HG02623 (cell line): ENCODE data around the gene CDH20.
A peak's percentile ranks its signal among the peaks of the same experiment; 100 is the strongest.

Source experiments
- ATAC-seq: cut with Tn5 transposase; IDR thresholded peaks from one replicate; pipeline ENCODE4 v1.9.1; 2021; ENCODE audit warnings: moderate library complexity; ENCODE audit not compliant: unreplicated experiment

CDH20 gene

DNA sequence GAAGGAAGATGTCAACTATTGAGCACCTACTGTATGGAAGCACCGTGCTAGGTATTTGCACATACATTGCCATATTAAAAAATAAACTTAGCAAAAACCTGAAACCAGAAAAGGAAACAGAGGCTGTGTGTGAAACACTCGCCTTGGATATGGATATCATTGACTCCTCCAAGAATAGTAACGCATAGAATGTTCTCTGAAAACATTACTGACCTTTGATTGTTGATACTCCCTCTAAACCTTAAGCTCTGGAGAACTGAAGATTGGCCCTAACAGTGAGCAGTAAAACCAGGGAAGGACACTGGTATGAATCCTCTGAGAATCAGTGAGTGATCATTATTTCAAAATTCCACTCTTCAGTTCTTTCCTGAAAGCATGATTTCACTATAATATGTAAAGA is 236.8 kb downstream of the CDH20 start:
- no peak for ATAC-seq

DNA sequence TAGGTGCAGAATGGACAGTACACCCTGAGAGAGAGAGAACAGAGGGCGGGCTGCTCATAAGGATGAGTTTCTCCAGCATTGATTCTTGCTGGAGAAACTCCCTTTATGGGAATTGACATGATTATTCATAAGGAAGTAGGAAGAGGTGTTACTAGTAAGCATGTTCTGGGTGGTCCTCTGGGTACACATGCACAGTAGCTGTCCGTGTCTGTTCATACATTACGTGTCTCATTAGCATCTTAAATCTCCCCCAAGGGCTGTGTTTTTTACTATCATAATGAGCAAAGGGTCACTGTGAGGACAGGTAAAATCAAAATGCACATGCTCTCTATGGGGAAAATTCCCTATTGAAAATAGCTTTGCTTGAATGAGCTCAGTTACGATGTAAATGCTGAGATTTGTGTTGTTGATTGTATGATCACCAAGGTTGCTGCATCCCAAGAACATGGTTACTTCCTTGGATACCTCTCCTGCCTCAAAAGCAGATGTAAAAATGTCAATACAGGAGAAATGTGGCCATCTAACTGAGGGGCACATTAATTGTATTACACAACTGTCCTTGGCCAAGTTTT is 238.9 kb downstream of the CDH20 start:
- ATAC-seq: no peak

GRCh38 chr18:61572871-61573270 is 239.6 kb downstream of the CDH20 start:
- ATAC-seq: no peak

DNA sequence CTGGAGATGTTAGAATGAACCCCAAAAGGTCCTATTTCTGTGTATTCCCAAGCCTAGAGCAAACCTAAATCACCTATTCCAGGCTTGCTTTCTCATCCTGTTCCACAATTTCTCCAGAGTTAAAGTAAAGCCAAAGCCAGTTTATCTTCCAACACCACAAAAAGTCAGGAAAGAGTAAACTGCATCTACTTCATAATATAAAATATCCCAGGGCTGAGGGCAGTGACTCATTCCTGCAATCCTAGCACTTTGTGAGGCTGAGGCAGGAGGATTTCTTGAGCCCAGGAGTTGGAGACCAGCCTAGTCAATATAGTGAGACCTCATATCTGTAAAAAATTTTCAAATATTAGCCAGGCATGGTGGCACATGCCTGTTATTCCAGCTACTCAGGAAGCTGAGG is 241.4 kb downstream of the CDH20 start:
- no peak for ATAC-seq

DNA sequence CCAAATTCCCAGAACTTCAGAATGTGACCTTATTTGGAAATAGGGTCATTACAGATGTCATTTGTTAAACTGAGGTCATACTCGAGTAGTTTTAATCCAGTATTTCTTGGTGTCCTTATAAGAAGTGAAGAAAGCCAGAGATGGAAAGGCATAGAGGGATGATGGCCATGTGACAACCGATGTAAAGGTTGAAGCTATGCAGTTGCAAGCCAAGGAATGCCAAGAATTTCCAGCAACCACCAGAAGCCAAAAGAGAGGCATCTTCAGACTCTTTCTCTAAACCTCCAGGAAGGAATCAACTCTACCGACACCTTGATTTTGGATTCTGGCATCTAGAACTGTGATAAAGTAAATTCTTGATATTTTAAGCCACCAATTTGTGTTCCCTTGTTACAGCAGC is 242.2 kb downstream of the CDH20 start:
- ATAC-seq: no peak

- ATAC-seq: no peak
Observed at GRCh38 chr18:61578846-61579245, 245.6 kb downstream of the CDH20 start.

DNA sequence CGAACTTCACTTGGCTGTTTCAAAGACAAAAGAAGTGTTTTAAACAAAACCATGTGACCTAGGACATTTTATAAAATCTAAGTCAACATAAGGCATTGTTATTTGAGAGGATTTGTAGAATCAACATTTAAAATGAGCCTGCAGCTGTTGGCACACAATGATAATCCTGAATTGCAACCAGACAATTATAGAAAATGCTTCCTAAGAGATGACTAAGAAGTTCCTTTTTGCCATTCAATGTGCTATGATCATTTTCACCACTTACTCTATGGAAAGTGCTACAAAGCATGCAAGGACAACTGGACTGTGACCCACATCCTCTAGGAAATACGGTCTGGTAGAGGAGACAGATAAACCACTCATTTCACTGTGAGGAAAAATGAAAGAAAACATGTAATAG is 246.4 kb downstream of the CDH20 start:
- ATAC-seq: no peak

- ATAC-seq: no peak
Observed at GRCh38 chr18:61580046-61580445, 246.8 kb downstream of the CDH20 start.

- peak; percentile 82 for ATAC-seq
Observed at GRCh38 chr18:61581578-61582201, 248.5 kb downstream of the CDH20 start.

DNA sequence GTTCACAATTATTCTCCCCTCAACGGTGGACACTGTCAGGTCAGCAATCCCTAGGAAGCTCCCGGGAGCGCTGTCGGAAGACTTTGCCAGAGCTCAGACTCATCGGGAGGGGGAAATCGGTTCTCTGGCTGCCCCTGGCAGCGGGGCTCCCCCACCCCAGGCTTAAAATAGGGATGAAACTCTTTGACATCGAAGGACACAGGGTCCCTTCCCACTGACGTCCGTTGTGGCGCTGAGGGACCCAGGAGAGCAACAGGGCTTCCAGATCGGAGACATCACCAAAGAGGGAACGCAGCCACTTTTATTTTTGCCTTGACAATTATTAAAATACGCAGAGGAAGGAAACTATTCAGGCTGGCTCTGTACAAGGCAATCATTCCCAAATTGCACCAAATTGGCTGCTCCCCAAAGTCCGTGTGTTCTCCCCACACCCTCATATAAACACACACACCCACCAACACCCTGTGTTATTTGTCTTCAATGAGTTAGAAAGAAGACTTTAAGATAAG is 249.0 kb downstream of the CDH20 start:
- no peak for ATAC-seq

DNA sequence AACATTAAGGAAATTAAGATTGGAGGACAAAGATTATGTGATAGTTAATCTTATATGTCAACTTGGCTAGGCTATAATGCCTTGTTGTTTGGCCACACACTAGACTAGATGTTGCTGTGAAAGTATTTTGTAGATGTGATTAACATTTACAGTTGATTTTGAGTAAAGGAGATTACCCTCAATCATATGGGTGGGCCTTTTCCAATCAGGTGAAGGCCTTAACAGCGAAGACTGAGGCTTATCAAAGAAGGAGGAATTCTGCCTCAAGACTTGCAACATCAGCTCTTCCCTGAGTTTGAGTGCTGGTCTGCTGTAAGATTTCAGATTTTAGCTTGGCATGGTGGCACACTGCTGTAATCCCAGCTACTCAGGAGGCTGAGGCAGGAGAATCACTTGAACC is 250.3 kb downstream of the CDH20 start:
- no peak for ATAC-seq

DNA sequence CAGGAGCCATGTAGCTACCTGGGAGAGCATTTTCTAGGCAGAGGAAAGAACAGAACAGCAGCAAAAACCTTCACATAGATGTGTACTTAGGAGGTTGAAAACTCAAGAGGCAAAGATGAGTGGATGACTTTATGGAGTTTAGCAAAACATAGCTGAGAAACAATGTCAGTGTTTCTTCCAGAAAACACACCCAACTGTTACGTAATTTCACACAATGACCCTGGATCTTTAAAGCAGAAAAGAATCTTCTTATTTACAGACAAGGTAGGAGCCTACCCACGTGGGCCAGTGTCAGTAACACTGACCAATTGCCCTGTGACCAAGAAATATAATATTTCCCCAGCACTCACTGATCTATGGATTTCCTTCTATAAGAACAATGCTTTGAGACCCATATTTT is 254.6 kb downstream of the CDH20 start:
- no peak for ATAC-seq

DNA sequence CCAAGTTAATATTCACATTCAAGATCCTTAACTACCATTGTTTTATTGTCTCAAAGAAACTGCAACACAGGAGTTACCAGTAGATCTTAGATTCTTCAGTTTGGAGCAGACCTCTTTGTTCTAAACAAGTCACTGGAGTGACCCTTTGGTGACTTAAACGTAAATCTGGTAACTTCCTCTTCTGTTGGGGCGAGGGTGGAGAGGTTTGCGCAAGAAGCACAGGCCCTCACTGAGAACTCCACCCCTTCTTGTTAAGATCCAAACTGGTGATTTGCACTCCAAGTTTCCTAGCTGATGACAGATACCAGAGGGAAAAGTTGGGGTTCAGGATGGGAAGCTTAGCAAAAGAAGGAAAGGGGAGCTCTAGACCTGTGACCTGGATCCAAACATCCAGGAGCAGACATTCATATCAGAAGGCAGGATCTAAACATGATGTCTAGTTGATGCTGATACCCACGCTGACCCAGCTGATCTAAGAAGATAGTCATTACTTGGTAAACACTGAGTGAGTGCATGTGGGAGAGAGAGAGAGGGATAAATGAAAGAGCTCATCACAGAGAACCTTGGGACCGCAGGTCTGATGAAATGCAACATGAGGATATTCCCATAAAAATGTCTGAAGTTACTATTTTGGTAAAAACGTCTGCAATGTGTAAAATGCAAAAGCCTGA is 256.0 kb downstream of the CDH20 start:
- no peak for ATAC-seq

GRCh38 chr18:61589724-61590065 is 256.5 kb downstream of the CDH20 start:
- ATAC-seq: no peak

DNA sequence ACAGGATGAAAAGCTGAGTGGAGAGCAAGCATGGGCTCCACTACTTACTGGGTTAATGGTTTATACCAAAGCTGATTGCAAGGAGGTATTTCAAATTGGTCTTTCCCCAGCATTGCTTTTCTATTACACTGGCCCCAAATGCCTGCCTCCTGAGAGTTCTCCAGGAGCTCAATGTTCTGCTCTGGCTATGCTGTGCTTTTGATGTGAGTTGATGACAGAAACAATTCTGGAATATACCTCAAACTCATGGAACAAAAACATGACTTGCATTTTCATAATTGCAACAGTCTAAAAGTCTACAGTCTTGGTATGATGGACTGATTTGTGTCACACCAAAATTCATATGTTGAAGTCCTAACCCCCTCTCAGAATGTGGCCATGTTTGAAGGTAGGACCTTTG is 258.0 kb downstream of the CDH20 start:
- no peak for ATAC-seq

DNA sequence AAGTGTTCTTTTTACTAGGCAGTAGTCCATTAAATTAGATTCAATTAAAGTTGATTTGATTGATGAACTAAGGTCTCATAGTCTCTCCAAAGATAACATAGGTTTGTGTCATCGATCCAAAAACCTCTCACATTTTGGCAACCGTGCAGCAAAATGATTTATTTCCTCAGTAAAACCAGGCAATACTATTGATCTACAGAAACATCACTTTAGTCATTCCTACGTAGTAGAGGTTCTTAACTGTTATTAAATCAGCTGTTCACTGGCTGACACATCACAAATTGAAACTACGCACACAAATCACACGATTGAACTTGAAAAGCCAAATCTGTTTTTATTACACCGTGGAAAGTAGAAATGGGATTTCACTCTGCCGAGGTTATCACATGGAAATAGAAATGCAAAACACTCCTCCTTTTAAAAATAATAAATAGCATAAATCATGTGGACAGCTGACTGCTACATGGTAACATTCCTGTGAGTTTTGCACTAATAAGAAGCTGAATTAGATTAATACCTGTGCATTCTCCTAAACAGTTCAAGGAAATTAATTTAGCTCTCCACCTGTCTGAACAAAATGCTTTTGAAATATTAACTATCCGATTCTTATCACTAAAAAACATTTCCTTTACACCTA is 262.5 kb downstream of the CDH20 start:
- no peak for ATAC-seq

DNA sequence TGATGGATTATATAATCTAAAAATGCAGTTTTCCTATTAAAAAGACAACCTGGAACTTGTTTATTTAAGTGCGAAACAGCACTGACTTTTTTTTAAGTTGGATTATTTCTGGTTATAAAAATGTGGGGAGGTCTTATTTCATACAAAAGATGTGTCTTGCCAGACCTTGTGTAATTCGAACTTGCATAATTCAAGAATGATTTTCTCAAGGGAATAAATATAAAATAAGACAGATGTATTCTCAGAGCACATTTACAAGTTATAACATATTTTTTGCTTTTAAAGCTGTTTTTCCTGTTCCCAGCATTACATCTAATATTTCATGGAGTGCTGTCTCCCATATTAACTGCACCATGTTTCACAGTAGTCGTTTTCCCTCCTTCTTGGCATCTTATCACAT is 263.1 kb downstream of the CDH20 start:
- no peak for ATAC-seq

DNA sequence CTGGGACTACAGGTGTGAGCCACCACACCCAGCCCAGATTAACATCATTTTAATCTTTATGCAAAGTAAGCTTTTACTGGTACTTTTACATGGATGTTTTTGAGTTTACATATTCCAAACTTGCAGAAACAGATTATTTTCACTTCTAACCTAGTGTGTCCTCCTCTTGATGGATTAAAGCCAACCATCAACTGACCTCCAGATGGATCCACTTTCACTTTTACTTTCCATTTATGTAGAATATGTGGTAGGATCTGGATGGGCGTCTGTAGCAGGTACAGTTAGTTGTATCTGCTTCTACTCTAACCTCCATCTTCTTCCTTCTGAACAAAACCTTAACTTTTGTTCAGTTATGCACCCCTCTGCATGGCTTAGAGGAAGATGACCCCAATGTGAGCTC is 264.1 kb downstream of the CDH20 start:
- ATAC-seq: no peak

- ATAC-seq: no peak
Observed at GRCh38 chr18:61600422-61600821, 267.2 kb downstream of the CDH20 start.

GRCh38 chr18:61602836-61603235 is 269.6 kb downstream of the CDH20 start:
- no peak for ATAC-seq
